Spleen (tissue), 11 donors: Measurements from ENCODE around the gene MGAT5. TPM values are rescaled to one million over a fixed set of nuclear protein-coding genes. Genes with fewer than 3 reads are reported as not detected.

Source experiments
- DNase-seq: peaks from one replicate; pipeline ENCODE4 v3.0.0-alpha.2; 2020
- H3K27ac ChIP-seq, 8 donors: fragments of 200-600 bp; sonication (generic) in 7 of 8; 1 replicate in 4 of 8; 2 replicates in 4 of 8; pipeline versions ENCODE4 v1.5.0 to v1.8.0; 2016 to 2021; ENCODE audit warnings: inconsistent platforms in 4 of 8, mild to moderate bottlenecking in 4 of 8, moderate library complexity in 1 of 8
- H3K27me3 ChIP-seq, 7 donors: fragments of 200-600 bp; sonication (generic) in 6 of 7; replicated peaks in 1 of 7; 1 replicate in 4 of 7; 2 replicates in 3 of 7; pipeline versions ENCODE4 v1.5.0 to v1.8.0; 2016 to 2021; ENCODE audit warnings: inconsistent platforms in 3 of 7, mild to moderate bottlenecking in 1 of 7
- H3K36me3 ChIP-seq, 6 donors: fragments of 200-600 bp; sonication (generic) in 5 of 6; 1 replicate in 4 of 6; 2 replicates in 2 of 6; pipeline versions ENCODE4 v1.5.0 to v1.8.0; 2016 to 2021; ENCODE audit warnings: inconsistent platforms in 2 of 6
- H3K4me1 ChIP-seq, 6 donors: fragments of 200-600 bp; sonication (generic) in 5 of 6; 1 replicate in 3 of 6; 2 replicates in 3 of 6; pipeline versions ENCODE4 v1.5.0 to v1.8.0; 2016 to 2021; ENCODE audit warnings: inconsistent platforms in 3 of 6
- H3K4me3 ChIP-seq, 8 donors: fragments of 200-600 bp; sonication (generic) in 7 of 8; 1 replicate in 4 of 8; 2 replicates in 4 of 8; pipeline versions ENCODE4 v1.5.0 to v1.8.0; 2016 to 2021; ENCODE audit warnings: inconsistent platforms in 4 of 8, mild to moderate bottlenecking in 4 of 8, moderate library complexity in 2 of 8
- H3K9me3 ChIP-seq, 8 donors: fragments of 200-600 bp; sonication (generic) in 7 of 8; 1 replicate in 4 of 8; 2 replicates in 4 of 8; pipeline versions ENCODE4 v1.5.0 to v1.8.0; 2016 to 2021; ENCODE audit warnings: inconsistent platforms in 4 of 8
- POLR2A ChIP-seq, 3 donors: fragments of 450-650 bp; IDR thresholded peaks; one replicate each; pipeline ENCODE4 v1.5.1; 2017; ENCODE audit warnings: antibody characterized with exemption in 3 of 3, mild to moderate bottlenecking in 1 of 3
- POLR2AphosphoS5 ChIP-seq, 3 donors: sonication (generic); formaldehyde crosslinking; IDR thresholded peaks; one replicate each; pipeline ENCODE4 v1.5.1; 2017; ENCODE audit warnings: antibody characterized with exemption in 3 of 3
- WGBS, 5 donors: extraction: QIAGEN DNeasy Blood & Tissue Kit in 3 of 5; methylation state at CpG; one replicate each; pipeline versions ENCODE4 v1.1.5 to v1.1.7; 2013 to 2018; 5-methylcytosine and 5-hydroxymethylcytosine counted together
- intact Hi-C: fragments of 100-400 bp; cut with DNase I; formaldehyde crosslinking; loops from one replicate; pipeline ENCODE4 v1.15.0; 2023; ENCODE audit warnings: low total_unique reads
- polyA plus RNA-seq, 3 donors: library from polyadenylated mRNA; stranded (reverse); fragments of 200-250 nt; gene quantifications; one replicate each; pipeline ENCODE4 v1.2.1, GENCODE V29; 2013
- total RNA-seq, 7 donors: library from RNA; depleted of rRNA in 3 of 7; stranded (reverse); fragments of >200 nt in 3 of 7; fragmentation: NEBNext Ultra II Directional in 4 of 7; extraction: Animal tissue kit (Norgen Biotek cat#: 25700) in 4 of 7; gene quantifications; one replicate each; pipeline versions ENCODE4 v1.1.0 to v1.2.1, GENCODE V29; 2016 to 2021
- TF ChIP-seq, protein P1 (sequence below), 11 experiments: fragments of 200-600 bp in 7 of 11; fragments of 450-650 bp in 4 of 11; sonication (generic) in 4 of 11; IDR thresholded peaks in 8 of 11; conservative IDR thresholded peaks in 3 of 11; 1 replicate in 7 of 11; 2 replicates in 4 of 11; pipeline versions ENCODE4 v1.4.0 to v1.8.0; 2016 to 2021; ENCODE audit warnings: antibody characterized with exemption in 11 of 11, inconsistent platforms in 4 of 11, mild to moderate bottlenecking in 1 of 11
- donor health status: healthy with polysubstance abuse.
- donor health status: DM: no; HTN: no; CAD: no; lungs with moderate emphysema.
- donor health status: DM: no; HTN: no; CAD: no.
- donor health status: Bipolar disorder and iron deficiency.
- donor health status: healthy.
- donor health status: DM: no; HTN: no; CAD: no.
- donor health status: DM: yes; HTN: yes; CAD: no.

The MGAT5 gene
- total and polyA plus RNA-seq, 10 donors: 11.2 to 110 (median 91.9) TPM

DNA sequence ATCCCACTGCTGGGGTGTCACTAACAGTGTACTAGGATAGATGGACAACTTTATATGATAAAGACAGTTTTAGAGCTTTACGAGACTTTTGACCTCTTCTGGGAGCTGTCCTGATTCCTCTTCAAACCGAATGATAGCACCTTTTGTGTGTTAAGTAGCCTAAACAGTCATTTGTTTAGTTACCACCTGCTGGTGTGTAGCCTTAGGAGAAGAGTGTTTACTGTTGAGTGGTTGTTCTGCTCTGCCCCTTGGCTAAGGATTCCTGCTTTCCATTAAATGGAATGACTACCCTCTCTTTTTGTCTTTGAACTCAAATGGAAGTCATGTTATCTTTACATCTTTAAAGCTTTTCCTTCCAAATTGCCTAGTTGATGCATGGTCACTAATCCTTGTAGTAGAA, 28.0 kb upstream of the MGAT5 start:
- H3K4me1 ChIP-seq: peaks cover under 1 to 76% (median 22%) of the 10 kb centered on the region in 6 donors
- no peaks in the 10 kb centered on the region for H3K36me3 ChIP-seq
- peaks cover 0 to 15% (median 8%) of the 10 kb centered on the region in 8 donors for H3K9me3 ChIP-seq
- no peak for DNase-seq
- TF ChIP-seq, protein P1, sequence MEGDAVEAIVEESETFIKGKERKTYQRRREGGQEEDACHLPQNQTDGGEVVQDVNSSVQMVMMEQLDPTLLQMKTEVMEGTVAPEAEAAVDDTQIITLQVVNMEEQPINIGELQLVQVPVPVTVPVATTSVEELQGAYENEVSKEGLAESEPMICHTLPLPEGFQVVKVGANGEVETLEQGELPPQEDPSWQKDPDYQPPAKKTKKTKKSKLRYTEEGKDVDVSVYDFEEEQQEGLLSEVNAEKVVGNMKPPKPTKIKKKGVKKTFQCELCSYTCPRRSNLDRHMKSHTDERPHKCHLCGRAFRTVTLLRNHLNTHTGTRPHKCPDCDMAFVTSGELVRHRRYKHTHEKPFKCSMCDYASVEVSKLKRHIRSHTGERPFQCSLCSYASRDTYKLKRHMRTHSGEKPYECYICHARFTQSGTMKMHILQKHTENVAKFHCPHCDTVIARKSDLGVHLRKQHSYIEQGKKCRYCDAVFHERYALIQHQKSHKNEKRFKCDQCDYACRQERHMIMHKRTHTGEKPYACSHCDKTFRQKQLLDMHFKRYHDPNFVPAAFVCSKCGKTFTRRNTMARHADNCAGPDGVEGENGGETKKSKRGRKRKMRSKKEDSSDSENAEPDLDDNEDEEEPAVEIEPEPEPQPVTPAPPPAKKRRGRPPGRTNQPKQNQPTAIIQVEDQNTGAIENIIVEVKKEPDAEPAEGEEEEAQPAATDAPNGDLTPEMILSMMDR (IDR thresholded peaks at IDR 0.05 in 8 of 11, conservative IDR thresholded peaks at IDR 0.05 in 3 of 11): no peak
- TF ChIP-seq POLR2A (IDR thresholded peaks at IDR 0.05) (no peak), POLR2AphosphoS5 (IDR thresholded peaks at IDR 0.05) (no peak)
- WGBS, 5 donors: 72 to 90% (median 83%) methylated on average over 2 of the region's 2 CpGs
- H3K27me3 ChIP-seq: no peaks in the 10 kb centered on the region
- H3K27ac ChIP-seq: no peak overlapping the region
- H3K4me3 ChIP-seq: no peak overlapping the region
- intact Hi-C loops: no loop called here

GRCh38 chr2:134226601-134227000, 27.3 kb upstream of the MGAT5 start:
- TF ChIP-seq POLR2AphosphoS5 (IDR thresholded peaks at IDR 0.05) (no peak), POLR2A (IDR thresholded peaks at IDR 0.05) (no peak)
- TF ChIP-seq, protein P1 (IDR thresholded peaks at IDR 0.05 in 8 of 11, conservative IDR thresholded peaks at IDR 0.05 in 3 of 11): no peak
- peaks cover 0 to 76% (median 26%) of the 10 kb centered on the region in 6 donors for H3K4me1 ChIP-seq
- H3K27ac ChIP-seq: no peak overlapping the region
- H3K9me3 ChIP-seq: peaks cover 0 to 15% (median 8%) of the 10 kb centered on the region in 8 donors
- H3K36me3 ChIP-seq: no peaks in the 10 kb centered on the region
- H3K27me3 ChIP-seq: no peaks in the 10 kb centered on the region
- H3K4me3 ChIP-seq: no peak overlapping the region
- intact Hi-C loops: no loop called here
- DNase-seq: no peak
- 61 to 70% (median 64%) methylated on average over 4 of the region's 4 CpGs for WGBS, 5 donors

- no peak for TF ChIP-seq POLR2A (IDR thresholded peaks at IDR 0.05)
- TF ChIP-seq, protein P1 (IDR thresholded peaks at IDR 0.05 in 8 of 11, conservative IDR thresholded peaks at IDR 0.05 in 3 of 11): no peak
- no peak for TF ChIP-seq POLR2AphosphoS5 (IDR thresholded peaks at IDR 0.05)
- no peak overlapping the region for H3K27ac ChIP-seq
- peaks cover 0 to 15% (median 8%) of the 10 kb centered on the region in 8 donors for H3K9me3 ChIP-seq
- peaks cover 7 to 84% (median 33%) of the 10 kb centered on the region in 6 donors for H3K4me1 ChIP-seq
- no peak for DNase-seq
- 94 to 98% (median 96%) methylated on average over 3 of the region's 3 CpGs for WGBS, 5 donors
- H3K27me3 ChIP-seq: no peaks in the 10 kb centered on the region
- no peaks in the 10 kb centered on the region for H3K36me3 ChIP-seq
- no peak overlapping the region for H3K4me3 ChIP-seq
- intact Hi-C loops: no loop called here
These were observed 26.2 kb upstream of the MGAT5 start for GRCh38 chr2:134227666-134228065.

GRCh38 chr2:134228493-134228903, 25.4 kb upstream of the MGAT5 start:
- Histone ChIP-seq H3K27ac (peak overlapping the region in 1 of 8 donors; percentile 9), H3K4me3 (no peak overlapping the region), H3K27me3 (no peaks in the 10 kb centered on the region), H3K4me1 (peaks cover 15 to 92% (median 42%) of the 10 kb centered on the region in 6 donors), H3K9me3 (peaks cover 0 to 15% (median 8%) of the 10 kb centered on the region in 8 donors), H3K36me3 (no peaks in the 10 kb centered on the region)
- WGBS, 5 donors: 51 to 67% (median 66%) methylated on average over 2 of the region's 2 CpGs
- TF ChIP-seq POLR2AphosphoS5 (IDR thresholded peaks at IDR 0.05) (no peak), POLR2A (IDR thresholded peaks at IDR 0.05) (no peak)
- TF ChIP-seq, protein P1 (IDR thresholded peaks at IDR 0.05 in 8 of 11, conservative IDR thresholded peaks at IDR 0.05 in 3 of 11): peak in 8 of 11 experiments; percentile 8 to 63 (median 43)
- intact Hi-C loops: no loop called here
- no peak for DNase-seq
